Cerebellar nuclear complex (tissue), 1 donor: Measurements from ENCODE around the gene HRH2.
"Not testable (repeated sequence)": the region's sequence is repeated elsewhere in the genome, so short reads cannot be mapped to it uniquely, and the experiment has no call there.

Experiments used
- DNase-seq, 2 experiments: peaks; one replicate each; lab custom pipeline; 2025; lab: John Stamatoyannopoulos, UW

Gene HRH2

DNA sequence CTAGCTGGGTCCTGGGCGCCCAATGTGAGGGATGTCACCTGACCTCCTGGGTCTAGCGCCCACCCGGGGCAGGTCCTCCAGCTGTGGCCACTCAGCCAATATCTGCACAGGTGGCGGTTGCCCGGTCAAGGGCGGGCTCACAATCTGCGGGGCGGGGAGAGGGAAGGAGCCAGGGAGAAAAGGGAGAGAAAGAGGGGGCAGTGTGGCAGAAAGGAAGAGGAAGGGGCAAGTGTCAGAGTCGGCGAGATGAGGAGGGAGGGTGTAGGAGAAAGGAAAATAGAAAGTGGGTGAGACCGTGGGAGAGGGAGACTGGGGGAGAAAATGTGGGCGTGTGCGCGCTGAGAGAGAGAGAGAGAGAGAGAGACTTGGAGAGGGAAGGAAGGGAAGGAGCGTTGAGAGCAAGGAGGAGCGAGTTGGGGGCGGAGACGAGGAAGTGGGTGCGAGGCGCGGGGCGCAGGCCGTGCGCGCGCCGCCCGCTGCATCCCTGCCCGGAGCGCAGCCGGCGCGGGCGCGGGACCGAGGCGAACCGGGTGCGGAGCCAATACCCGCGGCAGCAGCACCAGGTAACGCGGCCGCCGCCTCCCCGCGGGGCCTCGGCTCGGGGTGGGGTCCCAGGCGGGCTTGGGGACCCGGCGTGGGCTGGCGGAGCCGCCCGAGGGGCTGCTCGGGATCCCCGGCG, at the start of gene HRH2:
HRH2 (plus strand) TSS at position 479 of the 679 bp plus-strand sequence. CDS start 25,163 bp downstream, outside the sequence.
- DNase-seq = no peak

DNA sequence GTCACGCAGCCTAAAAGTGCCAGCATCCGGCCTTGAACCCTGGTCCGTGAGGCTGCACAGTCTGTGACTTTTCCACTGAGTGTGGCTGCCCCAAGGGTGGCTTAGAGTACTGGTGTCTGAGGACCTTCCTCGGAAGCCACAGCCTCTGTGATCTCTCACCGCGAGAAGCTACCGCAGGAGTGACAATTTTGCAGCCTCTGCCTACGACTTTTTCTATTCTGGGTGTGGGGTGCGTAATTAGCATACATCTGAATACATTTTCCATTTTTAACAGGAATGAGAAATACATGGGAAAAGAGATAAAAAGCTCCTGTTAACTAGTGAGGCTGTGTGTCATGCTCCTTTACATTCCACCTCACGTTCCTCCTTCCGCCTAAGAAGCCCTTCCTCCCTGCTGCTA, 48.3 kb upstream of the HRH2 start:
- no peak for DNase-seq

GRCh38 chr5:175610381-175610780, 47.5 kb upstream of the HRH2 start:
- DNase-seq = no peak

DNA sequence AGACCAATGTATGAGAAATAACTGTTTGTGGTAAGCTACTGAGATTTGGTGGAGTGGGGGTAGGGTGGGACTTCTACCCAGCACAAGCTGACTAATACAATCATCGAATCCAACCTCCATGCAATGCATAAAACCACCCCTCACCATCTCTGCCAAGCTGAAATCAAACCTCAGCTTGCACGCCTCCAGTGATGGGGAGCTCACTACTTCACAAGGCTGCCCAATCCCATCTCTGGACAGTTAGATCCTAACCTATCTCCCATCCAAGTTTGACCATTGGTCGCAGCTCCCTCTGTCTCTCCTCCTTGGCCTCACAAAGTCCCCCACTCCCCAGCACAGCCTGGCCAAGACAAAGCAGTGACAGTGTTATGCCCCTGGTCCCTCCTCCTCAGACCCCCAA, 47.0 kb upstream of the HRH2 start:
- DNase-seq = no peak

DNA sequence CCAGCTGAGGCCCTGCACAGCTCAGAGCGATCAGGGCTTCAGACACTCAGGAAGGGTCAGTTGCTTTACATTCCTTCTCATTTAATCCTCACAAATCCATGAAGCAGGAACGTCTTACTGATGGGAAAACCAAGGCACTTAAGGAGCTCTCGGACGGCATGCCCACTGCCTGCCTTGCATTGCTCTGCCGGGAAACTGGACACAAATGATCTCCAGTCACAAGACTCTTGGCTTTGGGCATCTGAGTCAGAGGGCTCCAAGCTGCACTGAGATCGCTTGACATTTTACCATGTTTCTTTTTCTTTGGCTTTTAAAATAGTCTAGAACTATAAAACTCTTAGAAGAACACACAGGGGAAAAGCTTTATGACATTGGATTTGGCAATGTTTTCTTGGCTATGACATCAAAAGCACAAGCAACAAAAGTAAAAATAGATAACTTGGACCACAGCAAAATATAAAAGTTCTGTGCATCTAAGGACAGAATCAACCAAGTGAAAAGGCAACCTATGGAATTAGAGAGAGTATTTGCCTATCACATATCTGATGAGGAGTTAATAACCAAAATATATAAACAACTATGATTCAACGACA, 43.6 kb upstream of the HRH2 start:
- DNase-seq = no peak

GRCh38 chr5:175614861-175615260, 43.0 kb upstream of the HRH2 start:
- no peak for DNase-seq

DNA sequence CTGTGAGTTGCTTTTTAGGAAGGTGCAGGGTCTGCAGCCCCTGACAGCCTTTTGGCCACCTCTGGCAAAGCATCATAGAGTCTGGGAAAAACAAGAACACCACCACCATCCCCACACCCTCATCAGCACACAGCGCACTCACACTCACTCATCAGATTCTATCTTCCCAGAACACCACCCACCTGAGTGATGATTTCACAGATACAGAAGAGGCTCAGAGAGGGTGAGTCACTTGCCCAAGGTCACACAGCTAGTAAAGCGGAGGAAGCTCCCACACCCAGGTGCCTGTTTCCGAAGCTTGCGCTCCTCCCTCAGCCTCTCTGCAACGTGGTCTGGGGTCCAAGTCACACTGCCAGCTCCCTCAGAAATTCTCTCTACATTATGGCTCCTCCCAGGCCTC, 41.8 kb upstream of the HRH2 start:
- no peak for DNase-seq

DNA sequence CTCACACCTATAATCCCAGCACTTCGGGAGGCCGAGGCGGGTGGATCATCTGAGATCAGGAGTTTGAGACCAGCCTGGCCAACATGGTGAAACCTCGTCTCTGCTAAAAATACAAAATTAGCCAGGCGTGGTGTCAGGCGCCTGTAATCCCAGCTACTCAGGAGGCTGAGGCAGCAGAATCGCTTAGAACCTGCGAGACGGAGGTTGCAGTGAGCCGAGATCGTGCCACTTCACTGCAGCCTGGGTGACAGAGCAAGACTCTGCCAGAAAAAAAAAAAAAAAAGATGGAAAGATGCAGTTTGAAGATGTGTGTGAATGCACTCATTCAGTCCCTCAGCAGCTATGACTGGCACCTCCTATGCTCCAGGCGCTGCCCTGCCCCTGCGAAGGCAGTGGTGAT, 41.3 kb upstream of the HRH2 start:
- not testable (repeated sequence) for DNase-seq

GRCh38 chr5:175617447-175617846, 40.4 kb upstream of the HRH2 start:
- no peak for DNase-seq

DNA sequence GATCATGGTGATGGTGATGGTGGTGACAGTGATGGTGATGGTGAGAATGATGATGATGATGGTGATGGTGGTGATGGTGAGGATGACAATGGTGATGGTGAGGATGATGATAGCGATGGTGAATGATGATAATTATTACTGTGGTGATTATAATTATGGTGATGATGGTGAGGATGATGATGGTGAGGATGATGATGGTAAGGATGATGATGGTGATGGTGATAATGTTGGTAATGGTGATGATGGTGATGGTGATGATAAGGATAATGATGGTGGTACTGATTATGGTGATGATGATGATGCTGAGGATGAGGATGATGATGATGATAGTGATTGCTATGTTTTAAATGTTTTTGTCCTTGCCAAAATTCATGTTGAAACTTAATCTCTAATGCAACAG, 37.3 kb upstream of the HRH2 start:
- DNase-seq = no peak

- DNase-seq = no peak
Measured at GRCh38 chr5:175621971-175622370, 35.9 kb upstream of the HRH2 start.

- no peak for DNase-seq
Measured at GRCh38 chr5:175623088-175623487, 34.8 kb upstream of the HRH2 start.

DNA sequence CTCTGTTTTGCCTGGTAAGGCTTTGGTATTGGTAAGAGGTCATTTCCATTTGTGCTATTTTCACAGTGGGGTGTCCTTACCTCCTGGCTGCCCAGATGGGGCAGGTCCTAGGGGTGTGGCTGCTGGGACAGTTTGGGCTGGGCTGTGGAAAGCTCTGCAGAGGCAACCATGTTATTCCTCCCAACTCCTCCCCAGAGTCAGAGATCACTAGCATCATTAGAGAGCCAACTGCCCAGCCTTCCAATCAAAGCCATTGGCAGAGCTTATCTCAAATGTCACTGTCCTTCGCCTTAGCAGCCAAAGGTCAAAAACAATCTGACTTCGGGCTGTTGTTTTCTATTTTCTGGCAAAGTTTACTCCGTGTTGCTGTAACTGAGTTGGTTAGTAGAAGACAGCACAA, 33.6 kb upstream of the HRH2 start:
- no peak for DNase-seq

- no peak for DNase-seq
Measured at GRCh38 chr5:175627005-175627404, 30.9 kb upstream of the HRH2 start.

DNA sequence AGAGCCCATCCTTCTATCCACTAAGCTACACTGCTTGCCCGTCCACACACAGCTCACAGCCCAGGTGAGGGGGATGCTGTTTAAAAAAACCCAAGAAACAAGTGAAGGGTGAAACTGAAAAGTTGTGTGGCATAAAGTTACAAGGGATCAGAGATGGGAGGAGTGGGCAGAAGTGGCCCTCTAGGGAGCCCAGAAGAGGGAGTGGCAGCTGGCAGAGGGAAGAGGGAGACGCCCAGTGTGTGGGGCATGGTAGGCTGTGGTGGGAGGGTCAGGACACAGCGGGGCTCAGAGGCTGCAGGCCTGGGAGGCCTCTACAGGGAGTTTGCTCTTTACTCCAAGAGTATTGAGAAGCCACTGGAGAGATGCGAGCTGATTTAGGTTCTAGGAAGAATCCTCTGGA, 30.1 kb upstream of the HRH2 start:
- DNase-seq = no peak

DNA sequence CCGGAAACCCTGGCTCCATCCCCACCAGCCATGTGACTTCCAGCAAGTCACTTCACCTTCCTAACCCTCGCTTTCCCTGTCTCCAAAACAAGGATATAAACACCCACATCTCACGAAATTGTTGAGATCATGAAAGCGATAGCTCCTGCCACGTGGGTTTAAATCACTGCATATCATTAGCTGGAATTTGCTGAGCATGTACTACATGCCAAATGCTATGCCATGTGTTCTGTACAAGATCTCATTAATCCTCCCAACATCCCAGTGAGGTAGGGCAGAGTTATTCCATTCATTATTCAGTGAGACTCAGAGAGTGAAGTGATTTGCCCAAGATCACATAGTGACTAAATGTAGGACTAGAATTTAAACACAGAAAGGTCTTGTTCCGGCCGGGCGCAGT, 29.2 kb upstream of the HRH2 start:
- DNase-seq = no peak

DNA sequence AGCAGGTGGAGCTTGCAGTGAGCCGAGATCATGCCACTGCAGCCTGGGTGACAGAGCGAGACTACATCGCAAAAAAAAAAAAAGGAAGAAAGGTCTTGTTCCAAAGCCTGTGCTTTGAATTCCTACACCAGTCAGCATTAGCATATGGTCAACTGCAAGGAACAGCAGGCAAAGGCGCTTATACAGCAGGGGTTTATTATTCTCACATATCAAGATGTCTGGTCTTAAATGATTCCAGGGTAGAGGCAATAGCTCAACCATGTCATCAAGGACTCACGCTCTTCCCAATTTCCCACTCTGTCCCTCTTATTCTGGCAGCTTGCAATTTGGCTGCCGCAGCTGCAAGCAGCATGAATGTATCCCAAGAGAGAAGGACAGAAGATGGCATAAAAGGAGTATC, 28.6 kb upstream of the HRH2 start:
- DNase-seq = no peak

GRCh38 chr5:175629793-175630192, 28.1 kb upstream of the HRH2 start:
- DNase-seq = no peak

DNA sequence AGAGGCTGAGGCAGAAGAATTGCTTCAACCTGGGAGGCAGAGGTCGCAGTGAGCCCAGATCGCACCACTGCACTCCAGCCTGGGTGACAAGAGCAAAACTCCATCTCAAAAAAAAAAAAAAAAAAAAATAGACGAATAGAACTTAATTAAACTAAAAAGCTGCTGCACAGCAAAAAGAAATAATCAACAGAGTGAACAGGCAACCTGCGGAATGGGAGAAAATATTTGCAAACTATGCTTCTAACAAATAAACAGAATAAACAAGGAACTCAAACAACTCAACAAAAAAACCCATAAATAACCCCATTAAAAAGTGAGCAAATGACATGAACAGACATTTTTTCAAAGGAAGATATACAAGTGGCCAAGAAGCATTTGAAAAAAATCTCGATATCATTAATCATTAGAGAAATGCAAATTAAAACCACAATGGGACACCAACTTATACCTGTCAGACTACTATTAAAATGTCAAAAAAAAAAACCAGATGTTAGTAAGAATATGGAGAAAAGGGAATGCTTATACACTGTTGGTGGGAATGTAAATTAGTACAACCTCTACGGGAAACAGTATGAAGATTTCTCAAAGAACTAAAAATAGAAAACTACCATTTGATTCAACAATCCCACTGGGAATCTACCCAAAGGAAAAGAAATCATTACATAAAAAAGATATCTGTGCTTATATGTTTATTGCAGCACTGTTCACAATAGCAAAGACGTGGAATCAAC, 21.9 kb upstream of the HRH2 start:
- no peak for DNase-seq

DNA sequence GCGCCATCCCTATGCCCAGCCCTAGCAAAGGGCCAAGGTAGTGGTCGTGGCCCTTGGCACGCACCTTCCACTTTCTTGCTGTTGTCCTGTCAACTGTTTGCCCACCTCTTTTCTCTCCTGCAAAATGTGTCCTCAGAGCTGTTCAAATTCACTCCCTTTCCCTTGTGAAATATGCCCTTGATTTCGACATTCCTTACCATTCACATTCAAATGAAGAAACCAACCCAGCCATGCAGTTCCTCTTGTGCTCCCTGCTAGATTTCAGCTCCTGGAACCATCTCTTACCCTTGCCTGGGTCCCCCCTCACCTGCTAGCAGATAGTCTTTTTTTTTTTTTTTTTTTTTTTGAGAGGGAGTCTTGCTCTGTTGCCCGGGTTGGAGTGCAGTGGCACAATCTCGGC, 19.6 kb upstream of the HRH2 start:
- no peak for DNase-seq

- DNase-seq = no peak
Measured at GRCh38 chr5:175640106-175640775, 17.6 kb upstream of the HRH2 start.

DNA sequence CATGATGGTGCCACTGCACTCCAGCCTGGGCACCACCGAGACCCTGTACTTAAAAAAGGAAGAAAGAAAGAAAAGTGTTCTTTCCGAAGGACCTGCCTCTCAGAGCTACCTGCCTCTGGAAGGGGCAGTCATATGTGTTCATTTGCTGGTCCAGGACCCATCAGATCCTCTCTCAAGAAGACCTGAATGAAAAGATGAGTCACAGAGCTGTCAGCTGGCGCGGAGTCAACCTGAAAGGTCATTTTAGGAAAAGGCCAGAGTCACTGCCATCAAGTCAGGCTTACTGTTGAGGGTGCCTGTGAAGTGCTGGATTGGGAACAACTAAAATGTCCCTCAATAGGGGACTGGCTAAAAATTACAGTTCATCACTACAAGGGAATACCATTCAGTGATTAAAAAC, 14.9 kb upstream of the HRH2 start:
- no peak for DNase-seq

GRCh38 chr5:175646251-175646650, 11.6 kb upstream of the HRH2 start:
- no peak for DNase-seq
